ENCODE results near the gene TOP1.

GRCh38 chr20:41065716-41066115 is 37.1 kb downstream of the TOP1 start:
- TF ChIP-seq CTCF (IDR thresholded peaks at IDR 0.05): no peak
- TF ChIP-seq POLR2A (IDR thresholded peaks at IDR 0.05): no peak

All from right lobe of liver (tissue), 4 donors.